HepG2 (cell line): ENCODE data around the gene GJD3. TPM values are rescaled to one million over a fixed set of nuclear protein-coding genes. Genes with fewer than 3 reads are reported as not detected.

Experiments
- ATAC-seq: fragments of 200-7000 bp; cut with Tn5 transposase; 3 replicates; pipeline ENCODE4 v1.9.1; 2020; ENCODE audit warnings: mild to moderate bottlenecking, moderate library complexity
- BruUV-seq: library from RNA; stranded (reverse); fragments of 400-500 nt; replicated peaks from 2 replicates; lab custom pipeline; 2021; lab: Mats Ljungman, UMichigan
- CTCF ChIA-PET: fragments of 300-600 bp; formaldehyde crosslinking; extraction: SDS; loops from one replicate; lab custom pipeline; 2021; ENCODE audit warnings: low total read pairs, inconsistent platforms, low intra/inter-chr PET ratio; lab: Yijun Ruan, JAX
- POLR2A ChIA-PET: fragments of 350-600 bp; sonication (Branson Sonifier 250); formaldehyde crosslinking; loops from one replicate; lab custom pipeline; 2020; ENCODE audit warnings: antibody characterized with exemption, inconsistent platforms; lab: Yijun Ruan, JAX
- DNase-seq: peaks from one replicate; pipeline ENCODE4 v3.0.0-alpha.2; 2015; ENCODE audit warnings: low spot score
- FAIRE-seq: peaks from 3 replicates; lab custom pipeline; 2011; peaks lifted over from hg19 to GRCh38; lab: Jason Lieb, UNC
- H2AFZ ChIP-seq: one replicate; pipeline ENCODE4 v1.6.1; 2011; ENCODE audit warnings: low read length, inconsistent platforms
- H3K27ac ChIP-seq: fragments of 300-600 bp; 3 replicates; pipeline ENCODE4 v1.8.0; 2011; ENCODE audit warnings: mixed run types, mild to moderate bottlenecking, mixed read lengths, low read length, inconsistent platforms; ENCODE audit not compliant: insufficient read depth; ENCODE audit errors: extremely low read length
- H3K27me3 ChIP-seq, 2 experiments: fragments of 200-600 bp in 1 of 2; 2 replicates in 1 of 2; 3 replicates in 1 of 2; pipeline versions ENCODE4 v1.6.0 to v1.8.0; 2011; ENCODE audit warnings: low read length in 2 of 2, mild to moderate bottlenecking in 2 of 2, moderate library complexity in 2 of 2, inconsistent platforms in 1 of 2; ENCODE audit not compliant: insufficient read depth in 2 of 2, control insufficient read depth in 1 of 2
- H3K36me3 ChIP-seq, 2 experiments: fragments of 200-600 bp in 1 of 2; replicated peaks in 1 of 2; 2 replicates in 1 of 2; 3 replicates in 1 of 2; pipeline versions ENCODE4 v1.5.1 to v1.8.0; 2011; ENCODE audit warnings: low read length in 2 of 2, inconsistent platforms in 1 of 2; ENCODE audit not compliant: insufficient read depth in 2 of 2, control insufficient read depth in 1 of 2
- H3K4me1 ChIP-seq: 2 replicates; pipeline ENCODE4 v1.5.1; 2012; ENCODE audit warnings: low read length, inconsistent platforms; ENCODE audit not compliant: insufficient read depth
- H3K4me2 ChIP-seq: 2 replicates; pipeline ENCODE4 v1.6.0; 2011; ENCODE audit warnings: low read depth, low read length, inconsistent platforms
- H3K4me3 ChIP-seq, 3 experiments: fragments of 200-600 bp in 1 of 3; sonication (generic), shearing (Covaris generic) in 1 of 3; replicated peaks in 1 of 3; 2 replicates each; pipeline ENCODE4 v1.5.1; 2011 to 2016; ENCODE audit warnings: low read length in 3 of 3, inconsistent platforms in 2 of 3, low read depth in 2 of 3, mild to moderate bottlenecking in 2 of 3, control low read depth in 1 of 3, mixed read lengths in 1 of 3; ENCODE audit not compliant: insufficient read depth in 1 of 3
- H3K79me2 ChIP-seq: one replicate; pipeline ENCODE4 v1.6.1; 2011; ENCODE audit warnings: low read length, inconsistent platforms; ENCODE audit not compliant: insufficient read depth
- H3K9ac ChIP-seq: 2 replicates; pipeline ENCODE4 v1.6.0; 2011; ENCODE audit warnings: mild to moderate bottlenecking, low read depth, low read length, inconsistent platforms; ENCODE audit not compliant: insufficient read depth
- H3K9me3 ChIP-seq: 2 replicates; pipeline ENCODE4 v1.5.1; 2012; ENCODE audit warnings: mild to moderate bottlenecking, low read length
- H4K20me1 ChIP-seq: 2 replicates; pipeline ENCODE4 v1.6.0; 2011; ENCODE audit warnings: inconsistent platforms, mild to moderate bottlenecking, low read length, moderate library complexity; ENCODE audit not compliant: insufficient read depth
- AGO1 ChIP-seq: fragments of 200-400 bp; formaldehyde crosslinking; IDR thresholded peaks from 2 replicates; pipeline ENCODE4 v1.6.1; 2017; ENCODE audit warnings: mild to moderate bottlenecking, low read depth, low read length, moderate library complexity; ENCODE audit not compliant: poor library complexity, severe bottlenecking
- CHCHD3 ChIP-seq: sonication (generic); formaldehyde crosslinking; IDR thresholded peaks from 2 replicates; pipeline ENCODE4 v1.8.0; 2022; ENCODE audit warnings: mild to moderate bottlenecking, missing genetic modification reagents, moderate library complexity
- ZBTB33 ChIP-seq: sonication (generic); formaldehyde crosslinking; IDR thresholded peaks from 2 replicates; pipeline ENCODE4 v1.4.0; 2020; ENCODE audit warnings: missing genetic modification reagents
- ZNF644 ChIP-seq: IDR thresholded peaks from 2 replicates; pipeline ENCODE4 v1.6.1; 2016; ENCODE audit warnings: low read depth
- WGBS: methylation state at CpG from one replicate; pipeline ENCODE4 v1.1.6; 2017; ENCODE audit warnings: low lambda C conversion rate; 5-methylcytosine and 5-hydroxymethylcytosine counted together
- in situ Hi-C: cut with HindIII; loops from 2 replicates; pipeline ENCODE4 v1.10.0; 2017; ENCODE audit warnings: low pct_unique_long_range_greater_than_20kb; ENCODE audit not compliant: extremely low pct_ligation_motif_present
- intact Hi-C: fragments of 100-400 bp; cut with micrococcal nuclease; formaldehyde crosslinking; loops from one replicate; pipeline ENCODE4 v1.10.0; 2022; ENCODE audit not compliant: unreplicated experiment
- polyA plus RNA-seq, 8 experiments: library from polyadenylated mRNA; depleted of rRNA in 3 of 8; stranded (reverse) in 7 of 8; unstranded in 1 of 8; fragments of >200 nt; fragmentation: Illumina TruSeq in 4 of 8; extraction: Trizol in 4 of 8; gene quantifications; 2 replicates each; pipeline versions ENCODE4 v1.2.1 to v1.2.3, GENCODE V29; 2011 to 2016; ENCODE audit warnings: low read depth in 4 of 8, missing spikeins in 1 of 8, mixed read lengths in 1 of 8; ENCODE audit not compliant: insufficient read depth in 1 of 8
- total RNA-seq, 5 experiments: library from RNA; depleted of rRNA; stranded (reverse); fragments of >200 nt; fragmentation: Illumina TruSeq; extraction: Trizol; gene quantifications; 2 replicates each; pipeline ENCODE4 v1.2.3, GENCODE V29; 2016; ENCODE audit warnings: low read depth in 1 of 5
- TF ChIP-seq, protein P1 (sequence below): sonication (generic); formaldehyde crosslinking; IDR thresholded peaks from 2 replicates; pipeline ENCODE4 v1.5.1; 2020; ENCODE audit warnings: mild to moderate bottlenecking, missing genetic modification reagents, moderate library complexity

Gene GJD3
- total and polyA plus RNA-seq, 2 of the 13 experiments (the other 11 are each of a cell fraction or from before 2014, with no cell fraction given): not detected

DNA sequence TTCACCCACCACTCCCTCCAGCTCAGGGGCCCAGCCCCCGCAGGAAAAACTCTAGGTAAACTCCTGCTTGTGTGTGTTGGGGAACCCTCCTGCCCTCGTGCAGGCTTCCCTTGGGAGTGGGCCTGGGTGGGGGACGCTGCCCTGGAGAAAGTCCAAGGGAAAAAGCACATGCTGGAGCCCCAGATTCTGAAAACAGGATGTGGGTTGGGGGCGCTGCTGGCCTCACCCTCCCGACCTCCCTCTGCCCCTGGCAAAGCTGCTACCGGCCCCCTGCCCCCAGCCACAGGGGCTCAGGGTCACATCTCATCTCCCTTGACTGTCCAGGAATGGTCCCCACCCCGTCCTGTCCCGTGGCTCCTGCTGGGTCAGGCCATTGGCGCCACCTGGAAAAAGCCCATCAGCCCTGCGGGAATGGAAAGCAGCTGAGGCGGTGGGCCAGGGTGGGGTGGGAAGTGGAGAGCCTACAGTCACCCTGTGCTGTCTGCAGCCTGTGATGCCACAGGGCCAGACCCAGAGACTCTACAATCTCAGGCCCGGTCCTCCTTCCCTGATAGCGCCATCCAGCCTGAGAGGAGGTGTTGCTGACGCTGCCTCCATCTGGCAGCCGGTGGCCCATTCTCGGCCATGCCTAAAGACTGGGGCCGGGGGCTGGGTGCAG lies 2.5 kb upstream of the GJD3 start:
- Histone ChIP-seq H3K9ac (no peak overlapping the region), H3K27me3 (0 out of 5 replicates have a peak, but pooled peaks cover 0 to 2% of the 10 kb centered on the region in 2 experiments), H3K79me2 (no peaks in the 10 kb centered on the region), H3K4me2 (no peak overlapping the region), H3K27ac (no peak overlapping the region), H3K4me3 (no peak overlapping the region), H3K9me3 (no peaks in the 10 kb centered on the region), H2AFZ (no peak overlapping the region), H4K20me1 (no peaks in the 10 kb centered on the region), H3K4me1 (peaks cover 24% of the 10 kb centered on the region), H3K36me3 (no peaks in the 10 kb centered on the region)
- WGBS: 57% methylated on average over 15 of the region's 17 CpGs
- no peak for ATAC-seq
- no TSS peak for BruUV-seq
- DNase-seq: no peak
- in situ Hi-C loops: no loop called here
- intact Hi-C loops: no loop called here
- POLR2A ChIA-PET: interaction anchor here (0.6 kb wide), 1 partner anchor 103 kb away, joined by 3 read pairs; no protein-coding TSS in a partner anchor
- TF ChIP-seq ZNF644 (CRISPR knock-in tag) (no peak), ZBTB33 (peak; percentile 47), AGO1 (peak; percentile 47), CHCHD3 (0 out of 2 replicates have a peak, but pooled peaks have one; percentile 28)
- TF ChIP-seq, protein P1, sequence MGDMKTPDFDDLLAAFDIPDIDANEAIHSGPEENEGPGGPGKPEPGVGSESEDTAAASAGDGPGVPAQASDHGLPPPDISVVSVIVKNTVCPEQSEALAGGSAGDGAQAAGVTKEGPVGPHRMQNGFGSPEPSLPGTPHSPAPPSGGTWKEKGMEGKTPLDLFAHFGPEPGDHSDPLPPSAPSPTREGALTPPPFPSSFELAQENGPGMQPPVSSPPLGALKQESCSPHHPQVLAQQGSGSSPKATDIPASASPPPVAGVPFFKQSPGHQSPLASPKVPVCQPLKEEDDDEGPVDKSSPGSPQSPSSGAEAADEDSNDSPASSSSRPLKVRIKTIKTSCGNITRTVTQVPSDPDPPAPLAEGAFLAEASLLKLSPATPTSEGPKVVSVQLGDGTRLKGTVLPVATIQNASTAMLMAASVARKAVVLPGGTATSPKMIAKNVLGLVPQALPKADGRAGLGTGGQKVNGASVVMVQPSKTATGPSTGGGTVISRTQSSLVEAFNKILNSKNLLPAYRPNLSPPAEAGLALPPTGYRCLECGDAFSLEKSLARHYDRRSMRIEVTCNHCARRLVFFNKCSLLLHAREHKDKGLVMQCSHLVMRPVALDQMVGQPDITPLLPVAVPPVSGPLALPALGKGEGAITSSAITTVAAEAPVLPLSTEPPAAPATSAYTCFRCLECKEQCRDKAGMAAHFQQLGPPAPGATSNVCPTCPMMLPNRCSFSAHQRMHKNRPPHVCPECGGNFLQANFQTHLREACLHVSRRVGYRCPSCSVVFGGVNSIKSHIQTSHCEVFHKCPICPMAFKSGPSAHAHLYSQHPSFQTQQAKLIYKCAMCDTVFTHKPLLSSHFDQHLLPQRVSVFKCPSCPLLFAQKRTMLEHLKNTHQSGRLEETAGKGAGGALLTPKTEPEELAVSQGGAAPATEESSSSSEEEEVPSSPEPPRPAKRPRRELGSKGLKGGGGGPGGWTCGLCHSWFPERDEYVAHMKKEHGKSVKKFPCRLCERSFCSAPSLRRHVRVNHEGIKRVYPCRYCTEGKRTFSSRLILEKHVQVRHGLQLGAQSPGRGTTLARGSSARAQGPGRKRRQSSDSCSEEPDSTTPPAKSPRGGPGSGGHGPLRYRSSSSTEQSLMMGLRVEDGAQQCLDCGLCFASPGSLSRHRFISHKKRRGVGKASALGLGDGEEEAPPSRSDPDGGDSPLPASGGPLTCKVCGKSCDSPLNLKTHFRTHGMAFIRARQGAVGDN: peak; percentile 24; the same call in 1 of the 2 replicates
- CTCF ChIA-PET: no interaction called here
- no peak for FAIRE-seq
